Heart left ventricle (tissue), 16 donors: ENCODE results near the gene CAMTA1. TPM values are rescaled to one million over a fixed set of nuclear protein-coding genes. Genes with fewer than 3 reads are reported as not detected.

Experiments
- ATAC-seq, 4 donors: fragments of 200-7000 bp; cut with Tn5 transposase; one replicate each; pipeline ENCODE4 v1.9.1; 2020 to 2022; ENCODE audit warnings: moderate library complexity in 4 of 4, mild to moderate bottlenecking in 3 of 4, moderate number of reproducible peaks in 1 of 4
- DNase-seq, 5 donors: peaks; one replicate each; pipeline ENCODE4 v3.0.0-alpha.2; 2020
- H3K27ac ChIP-seq, 12 donors: fragments of 200-600 bp; sonication (generic) in 4 of 12; one replicate each; pipeline versions ENCODE4 v1.5.0 to v1.8.0; 2016 to 2022; ENCODE audit warnings: mild to moderate bottlenecking in 2 of 12
- H3K27me3 ChIP-seq, 9 donors: fragments of 200-600 bp; sonication (generic) in 2 of 9; one replicate each; pipeline versions ENCODE4 v1.5.1 to v1.8.0; 2016 to 2022; ENCODE audit warnings: mild to moderate bottlenecking in 3 of 9
- H3K36me3 ChIP-seq, 9 donors: fragments of 200-600 bp; sonication (generic) in 2 of 9; one replicate each; pipeline versions ENCODE4 v1.5.0 to v1.8.0; 2018 to 2022; ENCODE audit warnings: mild to moderate bottlenecking in 2 of 9
- H3K4me1 ChIP-seq, 12 donors: fragments of 200-600 bp; sonication (generic) in 4 of 12; one replicate each; pipeline versions ENCODE4 v1.5.0 to v1.8.0; 2016 to 2022; ENCODE audit warnings: mild to moderate bottlenecking in 3 of 12
- H3K4me3 ChIP-seq, 12 donors: fragments of 200-600 bp; sonication (generic) in 4 of 12; one replicate each; pipeline versions ENCODE4 v1.5.0 to v1.8.0; 2017 to 2022; ENCODE audit warnings: mild to moderate bottlenecking in 9 of 12, moderate library complexity in 4 of 12
- H3K9me3 ChIP-seq, 12 donors: fragments of 200-600 bp; sonication (generic) in 4 of 12; one replicate each; pipeline versions ENCODE4 v1.5.0 to v1.8.0; 2016 to 2022; ENCODE audit warnings: mild to moderate bottlenecking in 1 of 12
- POLR2A ChIP-seq, 2 donors: fragments of 450-650 bp; IDR thresholded peaks; one replicate each; pipeline ENCODE4 v1.6.1; 2017; ENCODE audit warnings: antibody characterized with exemption in 2 of 2, mild to moderate bottlenecking in 2 of 2, moderate library complexity in 2 of 2
- WGBS, 4 donors: extraction: QIAGEN DNeasy Blood & Tissue Kit in 2 of 4; methylation state at CpG; one replicate each; pipeline versions ENCODE4 v1.1.5 to v1.1.7; 2013 to 2018; 5-methylcytosine and 5-hydroxymethylcytosine counted together
- intact Hi-C, 10 donors: fragments of 100-400 bp; cut with DNase I; formaldehyde crosslinking; loops; one replicate each; pipeline versions ENCODE4 v1.11.1 to v1.14.2; 2022
- polyA plus RNA-seq, 2 donors: library from polyadenylated mRNA; stranded (reverse); fragments of 200-250 nt; gene quantifications; one replicate each; pipeline ENCODE4 v1.2.3, GENCODE V29; 2013
- total RNA-seq, 9 donors: library from RNA; depleted of rRNA in 2 of 9; stranded (reverse); fragments of >200 nt in 2 of 9; fragmentation: NEBNext Ultra II Directional in 3 of 9; extraction: Animal tissue kit (Norgen Biotek cat#: 25700) in 3 of 9; gene quantifications; one replicate each; pipeline versions ENCODE4 v1.1.0 to v1.2.4, GENCODE V29; 2016 to 2023
- TF ChIP-seq, protein P1 (sequence below), 12 donors: fragments of 200-600 bp; sonication (generic) in 4 of 12; IDR thresholded peaks; one replicate each; pipeline versions ENCODE4 v1.5.0 to v1.8.0; 2018 to 2022; ENCODE audit warnings: antibody characterized with exemption in 12 of 12, mild to moderate bottlenecking in 5 of 12
- donor health status: ischemic (EF 13 %, LVEDD 7.1; RV severe dilation, severe dysfunction).
- donor health status: healthy with polysubstance abuse.
- donor health status: DM: no; HTN: yes; CAD: no.
- donor health status: DM: no; HTN: no; CAD: no.
- donor health status: ischemic (EF 25% LVEDD 6.9; RV normal size, moderate dysfunction).
- donor health status: ischemic (EF 25% LVEDD 5.7; RV mildly dilated, moderate dysfunction).
- donor health status: healthy.
- donor health status: DM: yes; HTN: yes; CAD: no.
- donor health status: ischemic (EF 35%, LVEDD 5.7; RV mildly dilated, moderate dysfunction).
- donor health status: nonischemic (EF 11% LVEDD 7.7; RV severe dilation, severe dysfunction).
- donor health status: DM: yes; HTN: yes; CAD: no.
- donor health status: PGD.
- donor health status: ischemic (EF 29% LVEDD 5.4; RV normal size, mild dysfunction).
- donor health status: nonischemic (EF 23%, LVEDD 6.1; RV moderate dilation, normal function).

CAMTA1 gene
- total and polyA plus RNA-seq, 11 donors, result 114 to 303 (median 137) TPM

- 76 to 80% (median 80%) methylated on average over 14 of the region's 14 CpGs for WGBS, 4 donors
- no peaks in the 10 kb centered on the region for H3K27me3 ChIP-seq
- intact Hi-C loops, result no loop called here
- H3K4me1 ChIP-seq, result peaks cover 0 to 27% (median 8%) of the 10 kb centered on the region in 12 donors
- TF ChIP-seq, protein P1, sequence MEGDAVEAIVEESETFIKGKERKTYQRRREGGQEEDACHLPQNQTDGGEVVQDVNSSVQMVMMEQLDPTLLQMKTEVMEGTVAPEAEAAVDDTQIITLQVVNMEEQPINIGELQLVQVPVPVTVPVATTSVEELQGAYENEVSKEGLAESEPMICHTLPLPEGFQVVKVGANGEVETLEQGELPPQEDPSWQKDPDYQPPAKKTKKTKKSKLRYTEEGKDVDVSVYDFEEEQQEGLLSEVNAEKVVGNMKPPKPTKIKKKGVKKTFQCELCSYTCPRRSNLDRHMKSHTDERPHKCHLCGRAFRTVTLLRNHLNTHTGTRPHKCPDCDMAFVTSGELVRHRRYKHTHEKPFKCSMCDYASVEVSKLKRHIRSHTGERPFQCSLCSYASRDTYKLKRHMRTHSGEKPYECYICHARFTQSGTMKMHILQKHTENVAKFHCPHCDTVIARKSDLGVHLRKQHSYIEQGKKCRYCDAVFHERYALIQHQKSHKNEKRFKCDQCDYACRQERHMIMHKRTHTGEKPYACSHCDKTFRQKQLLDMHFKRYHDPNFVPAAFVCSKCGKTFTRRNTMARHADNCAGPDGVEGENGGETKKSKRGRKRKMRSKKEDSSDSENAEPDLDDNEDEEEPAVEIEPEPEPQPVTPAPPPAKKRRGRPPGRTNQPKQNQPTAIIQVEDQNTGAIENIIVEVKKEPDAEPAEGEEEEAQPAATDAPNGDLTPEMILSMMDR (IDR thresholded peaks at IDR 0.05), result no peak
- no peak for TF ChIP-seq POLR2A (IDR thresholded peaks at IDR 0.05)
- no peak overlapping the region for H3K4me3 ChIP-seq
- no peaks in the 10 kb centered on the region for H3K36me3 ChIP-seq
- DNase-seq (no peak), ATAC-seq (no peak)
- H3K9me3 ChIP-seq, result no peaks in the 10 kb centered on the region
- H3K27ac ChIP-seq, result peak overlapping the region in 1 of 12 donors; percentile 3
These were observed 227.2 kb downstream of the CAMTA1 start for GRCh38 chr1:7012461-7012924.

DNA sequence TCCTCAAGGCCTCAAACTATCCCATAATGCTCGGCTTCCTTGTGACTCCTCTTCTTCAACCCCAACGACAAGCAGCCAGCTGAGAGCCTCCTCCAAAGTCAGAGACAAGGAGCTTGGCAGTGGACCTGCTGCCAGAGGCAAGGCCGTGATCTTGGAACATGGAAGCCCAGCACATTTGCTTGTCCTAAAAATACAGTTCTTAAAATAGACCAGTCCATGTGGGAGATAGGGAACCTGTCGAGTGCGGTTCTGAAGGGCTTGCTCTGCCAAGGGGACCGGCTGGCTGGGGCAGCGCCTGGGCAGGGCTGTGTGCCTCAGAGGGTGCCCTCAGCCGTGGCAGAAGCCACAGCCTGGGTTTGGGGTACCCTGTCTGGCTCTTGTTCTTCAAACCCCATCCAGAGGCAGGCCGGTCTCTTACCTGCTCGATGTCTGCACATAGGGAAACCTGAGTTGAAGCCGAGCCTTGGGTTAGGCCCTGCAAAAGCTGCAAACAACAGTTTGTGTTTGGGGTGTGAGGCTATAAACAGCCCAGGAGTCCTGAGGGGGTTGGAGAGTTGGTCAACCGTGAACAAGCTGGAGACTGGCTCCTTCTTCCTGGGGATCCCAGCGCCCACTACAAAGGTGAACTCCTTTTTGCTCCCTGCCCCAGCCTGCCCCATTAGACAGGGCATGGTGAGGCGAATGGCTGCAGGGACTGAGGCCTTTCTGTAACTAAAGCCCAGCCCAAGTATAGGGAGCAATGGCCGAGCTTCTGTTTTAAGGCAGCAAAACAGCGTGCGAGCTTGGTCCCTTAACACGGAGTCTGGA is 228.8 kb downstream of the CAMTA1 start:
- DNase-seq, result peak in 4 of 5 donors; percentile 62 to 82 (median 73)
- H3K27ac ChIP-seq, result peak overlapping the region; percentile 31 to 93 (median 76)
- no peak overlapping the region for H3K4me3 ChIP-seq
- 49 to 64% (median 59%) methylated on average over 18 of the region's 18 CpGs for WGBS, 4 donors
- intact Hi-C loops, result no loop called here
- H3K36me3 ChIP-seq, result no peaks in the 10 kb centered on the region
- H3K9me3 ChIP-seq, result no peaks in the 10 kb centered on the region
- no peak for TF ChIP-seq POLR2A (IDR thresholded peaks at IDR 0.05)
- TF ChIP-seq, protein P1 (IDR thresholded peaks at IDR 0.05), result no peak
- no peaks in the 10 kb centered on the region for H3K27me3 ChIP-seq
- ATAC-seq, result peak; percentile 94 to 98 (median 98)
- peaks cover 0 to 27% (median 8%) of the 10 kb centered on the region in 12 donors for H3K4me1 ChIP-seq

GRCh38 chr1:7014640-7014930 is 229.3 kb downstream of the CAMTA1 start:
- H3K4me1 ChIP-seq, result peaks cover 0 to 27% (median 8%) of the 10 kb centered on the region in 12 donors
- intact Hi-C loops, result no loop called here
- H3K27ac ChIP-seq, result peak overlapping the region in 8 of 12 donors; percentile 68 to 93 (median 82)
- H3K4me3 ChIP-seq, result no peak overlapping the region
- no peak for DNase-seq
- no peak for ATAC-seq
- no peaks in the 10 kb centered on the region for H3K27me3 ChIP-seq
- no peak for TF ChIP-seq POLR2A (IDR thresholded peaks at IDR 0.05)
- TF ChIP-seq, protein P1 (IDR thresholded peaks at IDR 0.05), result no peak
- no peaks in the 10 kb centered on the region for H3K36me3 ChIP-seq
- H3K9me3 ChIP-seq, result no peaks in the 10 kb centered on the region
- 58 to 72% (median 67%) methylated on average over 8 of the region's 8 CpGs for WGBS, 4 donors

- no peaks in the 10 kb centered on the region for H3K9me3 ChIP-seq
- no peaks in the 10 kb centered on the region for H3K27me3 ChIP-seq
- no peak for ATAC-seq
- intact Hi-C loops, result no loop called here
- peaks cover 0 to 27% (median 8%) of the 10 kb centered on the region in 12 donors for H3K4me1 ChIP-seq
- no peak overlapping the region for H3K4me3 ChIP-seq
- H3K36me3 ChIP-seq, result no peaks in the 10 kb centered on the region
- no peak for TF ChIP-seq POLR2A (IDR thresholded peaks at IDR 0.05)
- TF ChIP-seq, protein P1 (IDR thresholded peaks at IDR 0.05), result no peak
- DNase-seq, result no peak
- peak overlapping the region in 1 of 12 donors; percentile 82 for H3K27ac ChIP-seq
- 85 to 86% (median 86%) methylated on average over 7 of the region's 7 CpGs for WGBS, 4 donors
These were observed 229.8 kb downstream of the CAMTA1 start for GRCh38 chr1:7015022-7015421.
